GM19438 (cell line): ENCODE data around the gene RERE.

Experiments used
- ATAC-seq: cut with Tn5 transposase; IDR thresholded peaks from one replicate; pipeline ENCODE4 v1.9.1; 2021; ENCODE audit warnings: low read depth; ENCODE audit not compliant: unreplicated experiment

RERE gene

DNA sequence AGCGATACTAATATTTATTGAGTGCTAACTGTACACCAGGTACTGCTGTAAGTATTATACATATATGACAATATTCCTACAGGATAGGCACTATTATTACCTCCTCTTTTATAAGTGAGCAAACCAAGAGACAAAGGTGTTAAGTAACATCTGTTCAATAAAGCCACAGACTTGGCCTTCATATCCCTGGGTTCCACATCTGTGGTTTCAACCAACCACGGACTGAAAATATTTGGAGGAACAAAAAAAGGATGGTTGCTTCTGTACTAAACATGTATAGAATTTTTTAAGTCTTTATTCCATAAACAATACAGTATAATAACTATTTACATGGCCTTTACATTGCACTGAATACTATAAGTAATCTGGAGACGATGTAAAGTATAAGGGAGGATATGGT, 95.1 kb downstream of the RERE start:
- ATAC-seq, result no peak

- no peak for ATAC-seq
Observed at GRCh38 chr1:8721679-8722324, 95.6 kb downstream of the RERE start.

- ATAC-seq, result no peak
Observed at GRCh38 chr1:8720347-8720746, 97.1 kb downstream of the RERE start.

DNA sequence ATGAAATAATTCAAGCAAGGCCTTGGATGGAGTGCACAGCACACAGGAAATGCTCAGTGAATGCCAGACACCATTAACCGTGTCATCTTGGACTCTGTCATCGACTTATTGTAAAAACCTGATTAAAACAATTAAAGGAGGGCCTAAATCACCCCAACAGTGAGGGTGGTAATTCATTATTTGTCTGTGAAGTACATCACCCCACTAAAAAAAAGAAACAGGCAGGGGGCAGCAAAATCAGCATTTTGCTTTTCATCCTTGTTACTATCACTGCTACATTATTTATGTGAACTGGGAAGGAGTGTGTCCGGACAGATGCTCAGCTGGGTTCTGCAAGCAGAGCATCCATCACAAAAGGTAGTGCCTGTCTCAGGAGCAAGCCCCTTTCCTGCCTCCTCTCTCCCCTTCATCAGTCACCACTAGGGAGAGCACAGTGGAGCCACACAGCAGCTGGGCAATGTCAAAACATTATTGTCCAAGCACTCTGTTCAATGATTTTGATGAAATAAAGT, 98.5 kb downstream of the RERE start:
- no peak for ATAC-seq

- ATAC-seq, result no peak
Observed at GRCh38 chr1:8717148-8717547, 100.3 kb downstream of the RERE start.

GRCh38 chr1:8716238-8716637, 101.2 kb downstream of the RERE start:
- ATAC-seq, result no peak

DNA sequence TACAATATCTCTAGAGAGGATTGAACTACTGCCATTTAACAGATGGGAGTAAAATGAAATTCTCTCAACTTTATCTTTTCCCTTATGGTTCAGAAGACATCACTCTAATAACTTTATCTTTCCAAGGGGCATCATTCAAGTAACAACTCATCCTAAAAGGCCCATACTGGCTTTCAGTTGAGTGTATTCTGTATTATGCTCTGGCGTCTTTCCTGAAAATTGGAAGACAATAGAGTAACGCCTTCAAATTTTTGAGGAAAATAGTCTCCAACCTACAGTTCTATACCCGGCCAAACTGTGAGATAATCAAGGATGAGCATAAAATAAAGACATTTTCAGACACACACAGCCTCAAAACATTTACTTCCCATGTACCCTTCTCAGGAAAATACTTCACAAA, 103.3 kb downstream of the RERE start:
- no peak for ATAC-seq

DNA sequence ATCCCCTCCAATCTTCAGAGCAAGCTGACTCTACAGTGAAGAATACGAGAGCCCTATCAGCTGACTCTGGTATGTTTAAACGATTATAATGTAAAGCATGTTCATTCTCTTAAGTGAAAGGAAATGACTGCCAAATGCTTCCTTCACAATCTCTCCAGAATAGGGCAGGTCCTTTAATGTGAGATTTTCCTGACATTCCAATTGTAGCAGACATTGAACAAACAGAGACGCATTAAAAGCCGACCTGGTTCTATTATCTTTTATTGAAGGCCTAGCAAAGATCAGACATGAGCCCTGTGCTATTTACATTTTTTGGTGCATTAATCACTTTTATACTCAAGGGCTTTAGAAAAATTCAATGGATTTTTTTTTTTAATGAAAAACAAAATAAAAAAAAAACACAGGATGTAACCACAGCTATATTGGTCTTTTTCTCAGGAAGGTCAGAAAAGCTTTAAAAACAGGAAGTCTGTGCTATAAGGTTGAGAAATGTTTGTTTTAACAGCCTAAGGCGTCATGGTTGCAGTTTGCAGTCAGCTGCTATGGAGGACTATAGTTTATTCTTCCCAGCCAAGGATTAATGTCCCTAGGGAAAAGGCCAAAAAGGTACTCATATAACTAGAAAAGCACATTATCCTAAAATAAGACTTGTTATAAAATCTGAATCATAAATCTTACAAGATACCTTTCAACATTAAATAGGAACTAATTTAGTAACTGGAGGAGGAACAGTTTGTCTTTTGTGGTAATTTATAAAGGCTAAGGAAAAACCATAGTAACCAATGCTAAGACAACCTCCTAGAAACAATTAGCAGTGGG, 104.8 kb downstream of the RERE start:
- no peak for ATAC-seq

DNA sequence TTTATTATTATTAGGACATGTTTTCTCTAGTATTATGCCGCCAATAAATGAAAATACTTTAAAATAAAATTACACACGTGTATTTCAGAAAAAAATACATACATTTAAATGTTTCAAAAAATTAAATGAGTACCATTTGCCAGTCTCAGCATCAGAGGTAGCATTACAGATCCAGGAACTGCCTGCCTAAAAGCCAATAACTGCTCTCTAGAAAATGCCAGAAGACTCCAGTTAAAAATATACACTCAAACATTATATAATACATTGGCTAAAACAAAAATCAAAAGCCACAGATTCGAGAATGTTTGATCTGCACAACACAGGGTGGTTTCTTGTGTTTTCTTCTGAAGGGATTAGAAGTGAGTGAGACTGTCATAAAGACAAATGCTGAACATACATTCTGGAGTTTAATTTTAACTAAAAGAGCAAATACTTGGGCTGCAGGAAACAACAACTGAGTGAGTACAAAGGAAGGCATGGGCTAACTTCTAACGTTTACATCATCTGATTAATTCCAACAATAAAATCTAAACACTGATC, 105.5 kb downstream of the RERE start:
- ATAC-seq, result no peak

DNA sequence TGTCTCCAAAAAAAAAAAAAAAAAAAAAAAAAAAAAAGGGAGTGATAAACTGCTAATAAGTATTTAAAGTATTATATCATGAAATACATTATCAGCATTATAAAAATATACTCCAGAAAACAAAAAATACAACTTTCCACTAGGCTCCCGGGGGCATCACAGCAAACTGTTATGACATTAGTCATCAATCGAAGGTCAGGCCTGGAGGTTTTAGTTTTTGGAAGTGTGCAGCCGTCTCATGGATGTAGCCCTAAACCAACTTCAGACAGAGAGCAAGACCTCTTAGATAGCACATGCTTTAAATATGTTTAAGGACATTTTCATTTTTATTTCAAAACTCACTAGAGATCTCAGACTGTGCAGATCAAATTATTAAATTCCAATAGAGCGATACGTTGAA, 106.3 kb downstream of the RERE start:
- ATAC-seq, result no peak

DNA sequence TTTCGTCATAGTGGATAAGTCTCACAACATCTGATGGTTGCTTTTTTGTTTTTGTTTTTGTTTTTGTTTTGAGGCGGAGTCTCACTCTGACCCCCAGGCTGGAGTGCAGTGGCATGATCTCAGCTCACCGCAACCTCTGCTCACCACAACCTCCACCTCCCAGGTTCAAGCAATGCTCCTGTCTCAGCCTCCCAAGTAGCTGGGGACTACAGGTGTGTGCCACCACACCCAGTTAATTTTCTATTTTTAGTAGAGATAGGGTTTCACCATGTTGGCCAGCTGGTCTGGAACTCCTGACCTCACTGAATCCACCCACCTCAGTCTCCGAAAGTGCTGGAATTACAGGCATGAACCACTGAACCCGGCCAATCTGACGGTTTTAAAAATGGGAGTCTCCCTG, 109.2 kb downstream of the RERE start:
- ATAC-seq, result no peak

- no peak for ATAC-seq
Observed at GRCh38 chr1:8706995-8707396, 110.4 kb downstream of the RERE start.

- no peak for ATAC-seq
Observed at GRCh38 chr1:8706291-8706690, 111.1 kb downstream of the RERE start.

- ATAC-seq, result no peak
Observed at GRCh38 chr1:8704866-8705506, 112.5 kb downstream of the RERE start.

- peak; percentile 58 for ATAC-seq
Observed at GRCh38 chr1:8702850-8703810, 114.3 kb downstream of the RERE start.

DNA sequence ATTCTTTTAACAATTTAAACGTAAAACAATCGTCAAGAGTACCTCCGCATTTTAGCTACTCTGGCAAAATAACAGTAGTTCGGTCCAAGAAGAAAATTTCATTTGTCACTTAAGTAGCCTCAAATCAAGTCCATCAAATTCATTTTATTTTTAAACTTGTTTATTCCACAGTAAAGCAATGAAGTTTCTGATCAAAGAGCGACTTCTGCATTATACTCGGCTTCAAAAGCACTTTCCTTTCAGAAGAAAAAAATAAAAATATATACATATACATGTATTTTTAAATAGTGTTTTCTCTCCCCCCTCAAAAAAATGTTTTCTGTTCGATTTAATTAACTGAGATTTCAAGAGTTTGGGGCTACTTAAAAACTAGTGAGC, 115.0 kb downstream of the RERE start:
- ATAC-seq, result no peak

DNA sequence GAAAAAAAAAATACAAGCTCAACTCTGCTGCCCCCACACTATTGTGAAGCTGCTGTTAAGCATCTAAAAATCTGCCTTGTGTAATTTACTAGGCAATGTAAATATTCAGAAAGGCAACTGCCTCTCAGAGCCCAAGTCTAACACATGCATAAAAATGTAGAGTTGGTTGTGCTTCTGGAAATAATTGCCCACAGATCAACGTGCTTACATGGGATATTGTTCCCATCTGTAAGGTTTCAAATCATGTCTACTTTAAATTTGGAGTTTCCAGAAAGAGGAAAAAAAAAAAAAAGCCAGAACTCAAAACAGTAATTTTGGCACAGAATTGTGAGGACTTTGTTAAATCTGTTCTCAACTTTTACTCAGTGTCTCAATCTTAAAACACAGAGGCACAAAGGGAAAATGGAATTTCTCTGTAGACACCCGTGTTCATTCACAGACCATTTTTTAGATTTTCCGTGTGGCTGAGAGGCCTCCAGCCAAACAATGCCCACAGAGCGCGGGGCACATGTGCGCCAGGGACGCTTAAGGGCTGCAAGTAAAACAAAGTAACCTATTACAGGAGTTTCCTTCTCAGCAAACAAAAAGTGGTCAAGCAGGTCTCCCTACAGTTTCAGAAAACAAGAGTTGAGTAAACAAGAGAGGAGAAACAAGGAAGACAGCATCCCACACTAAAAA, 115.5 kb downstream of the RERE start:
- no peak for ATAC-seq

- no peak for ATAC-seq
Observed at GRCh38 chr1:8699679-8700078, 117.8 kb downstream of the RERE start.

- ATAC-seq, result no peak
Observed at GRCh38 chr1:8698937-8699447, 118.4 kb downstream of the RERE start.
